Measurements from ENCODE around the gene HHATL.

HHATL gene, protein sequence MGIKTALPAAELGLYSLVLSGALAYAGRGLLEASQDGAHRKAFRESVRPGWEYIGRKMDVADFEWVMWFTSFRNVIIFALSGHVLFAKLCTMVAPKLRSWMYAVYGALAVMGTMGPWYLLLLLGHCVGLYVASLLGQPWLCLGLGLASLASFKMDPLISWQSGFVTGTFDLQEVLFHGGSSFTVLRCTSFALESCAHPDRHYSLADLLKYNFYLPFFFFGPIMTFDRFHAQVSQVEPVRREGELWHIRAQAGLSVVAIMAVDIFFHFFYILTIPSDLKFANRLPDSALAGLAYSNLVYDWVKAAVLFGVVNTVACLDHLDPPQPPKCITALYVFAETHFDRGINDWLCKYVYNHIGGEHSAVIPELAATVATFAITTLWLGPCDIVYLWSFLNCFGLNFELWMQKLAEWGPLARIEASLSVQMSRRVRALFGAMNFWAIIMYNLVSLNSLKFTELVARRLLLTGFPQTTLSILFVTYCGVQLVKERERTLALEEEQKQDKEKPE

DNA sequence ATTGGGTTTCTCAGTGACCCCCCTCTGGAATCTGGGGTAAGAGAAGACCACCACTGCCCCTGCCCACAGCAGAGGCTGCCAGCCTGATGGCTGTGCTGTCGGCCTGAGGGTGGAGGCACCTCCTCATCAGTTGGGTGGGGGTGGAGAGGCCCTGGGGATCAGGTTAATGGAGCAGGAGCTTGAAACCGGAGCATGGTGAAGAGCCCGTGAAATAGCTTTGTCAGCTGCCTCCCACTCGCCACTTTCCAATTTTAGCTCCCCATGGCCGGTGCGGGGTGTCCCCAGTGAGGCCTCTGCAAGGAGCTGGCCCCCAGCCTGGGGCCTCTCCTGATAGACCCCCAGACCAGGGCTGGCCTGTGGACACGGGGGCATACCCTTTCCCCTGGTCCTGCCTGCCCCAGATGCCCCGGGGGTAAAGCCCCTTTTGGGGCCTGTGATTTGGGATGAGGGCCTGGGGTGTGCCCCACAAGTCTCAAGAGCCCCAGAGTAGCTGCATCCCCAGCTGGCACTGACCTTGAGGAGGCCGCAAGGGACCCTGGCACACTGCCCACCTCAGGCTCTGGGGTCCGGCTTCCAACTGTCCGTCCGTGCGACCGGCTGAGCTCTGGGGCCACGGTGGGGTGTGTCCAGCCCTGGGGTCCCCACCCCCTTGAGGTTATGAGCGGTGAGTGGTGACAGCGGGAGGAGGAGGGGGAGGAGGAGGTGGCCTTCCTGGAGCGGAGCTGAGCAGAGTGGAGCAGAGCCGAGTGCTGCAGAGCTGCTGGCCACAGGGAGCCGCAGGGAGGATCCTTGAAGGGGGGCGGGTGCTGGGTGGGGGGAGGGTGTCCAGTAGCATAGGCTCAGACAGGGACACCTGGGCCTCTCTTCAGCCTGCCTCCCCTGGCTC lies at the start of gene HHATL:
Gene HHATL, minus strand, starts transcription at position 733 of the 886 bp plus-strand sequence. CDS start 1,972 bp downstream, outside the sequence.
- DNase-seq: no peak

DNA sequence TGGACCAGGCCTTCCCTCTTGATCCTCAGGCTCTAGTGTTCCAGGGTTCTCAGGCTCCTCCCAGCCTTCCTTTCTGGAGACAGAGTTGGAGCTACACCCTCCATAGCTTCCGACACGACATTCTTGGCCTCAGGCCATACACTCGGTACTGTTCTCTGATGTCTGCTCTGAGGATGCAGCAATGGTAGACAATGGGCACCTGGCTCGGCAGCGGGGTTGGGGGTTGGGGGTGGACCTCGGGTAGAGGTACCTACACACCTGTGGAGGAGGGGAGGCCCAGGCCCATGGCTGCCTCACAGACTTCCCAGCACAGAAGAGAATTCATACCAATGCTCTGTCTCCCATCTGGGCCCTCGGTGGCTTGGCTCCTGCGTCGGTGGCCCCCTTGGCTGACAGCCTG lies 49.0 kb upstream of the HHATL start:
- DNase-seq: no peak

DNA sequence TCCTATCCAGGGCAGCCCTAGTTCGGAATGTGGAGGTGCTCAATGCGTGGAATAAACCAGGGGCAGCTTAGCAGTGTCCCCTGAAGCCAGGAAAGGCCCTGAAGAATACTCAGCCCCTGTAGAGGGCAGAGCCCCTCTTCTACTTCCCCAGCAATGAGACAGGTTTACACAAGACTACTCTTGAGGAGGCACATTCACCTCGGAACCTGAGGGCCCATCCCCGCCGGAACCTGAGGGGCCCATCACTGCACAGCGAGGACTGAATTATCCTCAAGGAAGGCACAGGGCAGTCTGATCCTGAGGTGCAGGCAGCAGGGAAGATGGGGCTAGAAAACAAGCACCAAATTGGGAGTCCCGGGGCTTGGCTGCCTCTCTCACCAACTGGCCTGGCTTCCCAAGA lies 48.2 kb upstream of the HHATL start:
- DNase-seq: no peak

GRCh38 chr3:42749753-42750231 lies 47.2 kb upstream of the HHATL start:
- DNase-seq: peak; percentile 15

- DNase-seq: no peak
These were observed 46.6 kb upstream of the HHATL start for GRCh38 chr3:42749025-42749752.

- peak; percentile 43 for DNase-seq
These were observed 45.0 kb upstream of the HHATL start for GRCh38 chr3:42747581-42747980.

DNA sequence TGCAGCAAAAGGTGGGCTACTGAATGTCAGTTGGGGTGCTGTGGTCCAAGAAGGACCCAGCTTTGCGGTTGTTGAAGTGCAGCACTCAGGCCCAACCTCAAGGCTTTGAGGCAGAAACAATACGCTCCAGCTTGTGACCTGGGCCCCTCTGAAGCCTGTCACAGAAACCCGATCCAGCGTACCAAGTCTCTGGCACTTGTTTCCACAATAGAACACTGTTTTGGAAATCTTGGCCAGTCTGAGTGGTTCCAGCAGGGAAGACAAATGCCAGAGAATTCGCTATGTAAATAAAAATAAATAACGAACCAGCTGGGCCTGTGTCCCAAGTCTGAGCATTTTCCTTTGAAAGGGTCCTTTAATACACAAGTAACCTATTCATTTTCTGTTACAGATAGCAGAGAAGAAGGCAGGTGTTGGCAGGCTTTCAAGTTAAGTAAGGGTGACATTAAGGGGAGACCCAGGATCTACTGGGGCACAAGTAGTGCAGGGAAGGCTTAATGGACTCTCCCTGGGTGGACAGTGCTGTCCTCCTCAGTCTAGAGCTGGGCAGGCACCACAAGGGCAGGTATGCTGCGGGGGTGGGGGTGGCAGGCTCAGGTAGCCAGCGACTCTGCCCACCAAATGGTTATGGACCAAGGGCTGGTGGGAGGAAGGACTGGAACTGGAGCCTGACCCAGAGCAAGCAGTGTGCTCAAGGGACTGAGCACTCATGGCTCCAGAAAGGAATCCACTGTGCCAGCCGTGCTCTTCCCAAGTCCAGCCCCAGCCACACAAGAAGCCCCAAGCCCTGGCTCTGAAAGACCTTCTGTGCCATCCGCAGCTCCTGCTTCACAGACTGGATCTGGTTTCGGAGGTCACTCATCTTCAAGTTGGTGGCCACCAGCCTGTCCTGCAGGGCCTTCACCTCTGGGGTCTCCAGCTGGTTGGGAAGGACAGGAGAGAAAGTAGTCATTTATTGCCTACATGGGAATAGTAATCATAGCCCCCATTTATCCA lies 44.2 kb upstream of the HHATL start:
- DNase-seq: no peak

- no peak for DNase-seq
These were observed 43.3 kb upstream of the HHATL start for GRCh38 chr3:42745776-42746454.

DNA sequence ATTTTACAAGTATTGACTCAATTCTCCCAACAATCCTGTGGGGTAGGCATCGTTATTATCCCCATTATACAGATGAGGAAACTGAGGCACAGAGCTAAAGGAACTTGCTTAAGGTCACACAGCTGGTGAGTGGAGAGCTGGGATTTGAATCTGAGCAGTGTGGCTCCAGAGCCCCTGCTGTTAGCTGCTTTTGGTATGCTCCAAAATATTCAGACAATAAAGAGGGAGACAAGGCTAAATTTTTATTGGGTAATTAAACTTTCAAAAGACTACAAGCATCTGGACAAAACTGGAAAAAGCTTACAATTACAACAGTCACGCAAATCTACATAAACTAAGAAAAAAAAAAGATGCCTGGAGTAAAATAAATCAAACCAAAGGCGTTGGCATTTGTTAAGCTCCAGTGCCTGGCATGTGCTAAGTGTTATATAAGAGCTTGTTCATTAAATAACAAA lies 42.7 kb upstream of the HHATL start:
- no peak for DNase-seq

- DNase-seq: no peak
These were observed 40.8 kb upstream of the HHATL start for GRCh38 chr3:42743204-42743995.

DNA sequence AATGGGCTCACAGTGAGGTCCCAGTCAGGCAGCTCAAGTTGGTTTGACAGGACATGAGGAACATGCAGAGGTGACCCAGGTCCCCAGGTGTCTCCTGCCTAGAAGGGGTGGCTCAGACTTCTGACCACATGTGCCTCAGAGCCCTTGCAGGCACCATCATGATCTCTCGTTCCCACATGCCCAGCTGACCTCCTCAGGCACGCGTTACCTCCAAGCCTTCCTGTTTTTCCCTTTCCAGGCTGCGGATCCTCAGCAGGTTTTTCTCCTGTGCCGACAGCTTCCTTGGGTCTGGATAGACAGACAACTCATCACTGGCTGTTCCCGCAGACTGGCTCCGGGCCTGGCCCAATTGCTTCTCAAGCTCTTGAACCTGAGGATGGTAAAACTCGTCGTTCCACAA lies 40.1 kb upstream of the HHATL start:
- no peak for DNase-seq

GRCh38 chr3:42742259-42742658 lies 39.7 kb upstream of the HHATL start:
- DNase-seq: no peak

DNA sequence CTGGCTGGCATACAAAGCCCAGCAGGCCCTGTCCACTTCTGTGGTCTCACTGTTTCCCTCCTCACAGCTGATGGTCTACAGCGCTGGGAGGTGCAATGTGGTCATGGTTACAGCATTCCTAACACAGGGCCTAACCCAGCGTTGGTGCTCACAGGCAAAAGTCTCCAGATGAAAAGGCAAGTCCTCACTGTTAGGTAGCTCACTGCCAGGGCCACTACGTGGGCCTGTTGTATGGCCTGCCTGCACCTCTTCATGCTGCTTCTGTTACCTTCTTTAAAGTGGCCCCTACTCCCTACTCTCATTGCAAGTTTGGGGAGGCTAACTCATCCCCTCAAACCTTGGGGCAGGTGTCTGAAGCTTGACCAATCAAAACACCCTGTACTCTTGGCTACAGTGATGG lies 39.2 kb upstream of the HHATL start:
- DNase-seq: no peak

GRCh38 chr3:42739401-42740158 lies 37.0 kb upstream of the HHATL start:
- DNase-seq: no peak

- DNase-seq: no peak
These were observed 33.9 kb upstream of the HHATL start for GRCh38 chr3:42736531-42736930.

- no peak for DNase-seq
These were observed 33.5 kb upstream of the HHATL start for GRCh38 chr3:42736081-42736480.

DNA sequence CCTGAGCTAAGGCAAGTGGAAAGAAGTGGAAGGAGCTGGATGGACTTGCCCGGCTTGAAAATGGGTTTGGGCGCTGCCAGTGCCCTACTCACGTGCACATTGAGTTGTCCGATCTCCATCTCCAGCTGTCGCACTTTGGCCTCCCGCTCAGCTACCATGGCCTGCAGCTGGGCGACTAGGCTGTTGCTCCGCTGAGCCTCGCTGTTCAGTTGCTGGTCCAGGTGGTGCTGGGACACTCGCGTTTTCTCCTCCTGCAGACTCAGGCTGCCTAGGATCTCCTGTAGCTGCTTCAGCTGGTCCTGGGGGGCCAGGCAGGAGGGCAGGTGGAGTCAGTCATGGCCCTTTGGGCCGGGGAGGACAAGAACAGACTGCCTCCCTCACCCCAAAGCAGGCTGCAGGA lies 33.0 kb upstream of the HHATL start:
- DNase-seq: no peak

GRCh38 chr3:42735019-42735418 lies 32.4 kb upstream of the HHATL start:
- no peak for DNase-seq

DNA sequence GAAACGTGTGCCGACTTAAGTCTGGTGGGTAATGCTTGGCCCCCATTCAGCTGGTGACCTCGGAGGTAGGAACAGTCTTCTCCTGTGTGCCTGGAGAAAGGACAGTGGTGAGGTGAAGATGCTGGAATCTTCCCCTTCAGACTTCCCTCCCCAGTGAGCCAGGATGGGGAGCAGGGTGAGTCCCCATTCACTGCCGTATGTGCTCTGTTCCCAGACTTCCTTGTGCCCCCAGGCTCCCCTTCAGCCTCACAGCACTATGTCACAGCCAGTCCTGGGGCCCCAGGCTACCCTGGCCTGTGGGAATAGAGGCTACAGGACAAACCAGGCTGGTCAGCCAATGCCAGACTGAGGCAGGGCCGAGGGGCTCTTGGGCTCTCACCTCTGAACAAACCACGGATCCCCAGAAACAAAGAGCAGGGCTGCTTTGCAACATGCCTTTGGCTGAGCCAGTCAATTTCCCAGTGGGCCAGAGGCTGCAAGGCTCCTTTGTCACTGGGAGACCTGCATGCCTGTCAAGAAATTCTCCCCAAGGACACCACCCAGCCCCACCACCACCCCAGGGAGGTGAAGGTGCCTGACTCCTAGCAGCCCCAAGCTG lies 31.8 kb upstream of the HHATL start:
- no peak for DNase-seq
